ENCODE data around the gene LHPP.
A peak's percentile ranks its signal among the peaks of the same experiment; 100 is the strongest.
"Not testable (repeated sequence)": the region's sequence is repeated elsewhere in the genome, so short reads cannot be mapped to it uniquely, and the experiment has no call there.

The LHPP gene

DNA sequence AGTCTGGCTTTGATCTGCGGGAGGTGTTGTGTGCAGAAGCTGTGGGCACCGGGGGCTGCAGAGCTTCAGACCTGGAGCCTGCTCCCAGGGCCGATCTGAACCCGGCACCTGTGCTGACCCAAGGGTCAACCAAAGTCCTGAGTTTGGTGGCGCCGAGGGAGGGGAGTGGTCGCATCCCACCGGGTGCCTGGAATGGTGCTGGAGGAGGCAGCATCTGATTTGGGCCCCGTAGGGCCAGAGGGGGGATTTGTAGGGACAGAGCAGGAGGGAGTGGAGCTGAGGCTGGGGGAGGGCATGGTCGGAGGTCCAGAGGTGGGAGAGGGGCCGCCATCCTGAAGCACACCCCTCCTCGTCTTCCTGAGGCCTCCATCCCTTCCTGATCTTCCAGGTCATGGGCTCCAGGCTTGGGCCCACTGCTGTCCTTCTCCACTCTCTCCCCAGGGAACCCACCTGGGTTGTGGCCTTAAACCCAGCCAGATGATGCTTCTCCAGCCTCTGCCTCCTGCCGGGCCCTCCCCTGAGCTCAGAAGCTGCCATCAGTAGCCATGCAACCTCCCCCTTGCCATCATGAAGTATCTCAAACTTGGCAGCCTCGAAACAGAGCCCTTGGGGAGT is 112.9 kb downstream of the LHPP start:
- no peak overlapping the region for H3K4me3 ChIP-seq (ENCODE audit: low read length)
- H3K4me1 ChIP-seq (ENCODE audit: control insufficient read depth, insufficient read depth, low read length): no peaks in the 10 kb centered on the region
- no peak overlapping the region for H3K27ac ChIP-seq (ENCODE audit: low read depth, low read length)
- no peaks in the 10 kb centered on the region for H3K36me3 ChIP-seq (ENCODE audit: control insufficient read depth, insufficient read depth, low read length)
- H3K9ac ChIP-seq (ENCODE audit: low read length): no peak overlapping the region
- H3K27me3 ChIP-seq (ENCODE audit: control insufficient read depth, insufficient read depth, low read length): no peaks in the 10 kb centered on the region

DNA sequence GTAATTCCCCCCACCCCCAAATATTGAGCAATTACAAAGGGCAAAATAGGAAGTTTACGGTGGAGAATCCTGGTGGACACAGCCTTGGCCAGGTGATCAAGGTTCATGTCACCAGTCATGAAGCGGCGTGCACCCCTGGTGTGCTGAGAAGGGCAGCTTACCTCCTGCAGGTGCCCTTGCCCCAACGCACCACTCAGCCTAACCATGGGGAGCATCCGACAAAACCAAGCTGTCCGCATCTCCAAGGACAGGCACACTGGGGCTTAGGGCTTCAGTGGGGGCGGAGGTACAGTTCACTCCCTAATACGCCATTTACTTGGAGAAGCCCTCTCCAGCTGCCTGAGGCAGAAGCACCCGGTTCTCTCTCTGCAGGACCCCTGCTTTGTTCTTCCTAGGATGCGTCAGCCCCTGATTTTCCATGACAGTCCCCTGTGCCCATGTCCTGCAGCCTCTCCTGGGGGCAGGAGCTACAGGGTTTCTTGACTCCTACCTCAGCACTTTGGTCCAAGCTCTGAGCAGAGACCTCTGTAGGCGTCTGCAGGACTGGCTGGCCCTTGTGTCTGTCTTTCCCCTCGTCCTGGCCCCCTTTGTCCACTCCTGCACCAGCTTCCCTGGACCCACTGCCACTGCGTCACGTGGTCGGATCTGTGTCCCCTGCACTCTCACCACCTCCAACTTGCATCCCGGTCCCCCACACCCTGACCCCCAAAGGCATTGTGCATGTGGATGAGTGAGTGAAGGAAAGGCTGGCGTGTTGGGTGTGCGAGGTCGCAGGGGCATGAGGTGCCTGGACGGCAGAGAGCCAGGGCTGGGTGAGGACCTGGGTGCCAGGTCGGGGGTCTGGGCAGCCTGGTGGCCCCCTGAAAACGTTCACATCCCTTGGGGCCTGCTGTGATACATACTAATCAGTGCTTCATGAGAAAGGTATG is 113.7 kb downstream of the LHPP start:
- H3K4me1 ChIP-seq (ENCODE audit: control insufficient read depth, insufficient read depth, low read length): no peaks in the 10 kb centered on the region
- H3K4me3 ChIP-seq (ENCODE audit: low read length): no peak overlapping the region
- no peaks in the 10 kb centered on the region for H3K27me3 ChIP-seq (ENCODE audit: control insufficient read depth, insufficient read depth, low read length)
- no peak overlapping the region for H3K27ac ChIP-seq (ENCODE audit: low read depth, low read length)
- no peak overlapping the region for H3K9ac ChIP-seq (ENCODE audit: low read length)
- H3K36me3 ChIP-seq (ENCODE audit: control insufficient read depth, insufficient read depth, low read length): no peaks in the 10 kb centered on the region

DNA sequence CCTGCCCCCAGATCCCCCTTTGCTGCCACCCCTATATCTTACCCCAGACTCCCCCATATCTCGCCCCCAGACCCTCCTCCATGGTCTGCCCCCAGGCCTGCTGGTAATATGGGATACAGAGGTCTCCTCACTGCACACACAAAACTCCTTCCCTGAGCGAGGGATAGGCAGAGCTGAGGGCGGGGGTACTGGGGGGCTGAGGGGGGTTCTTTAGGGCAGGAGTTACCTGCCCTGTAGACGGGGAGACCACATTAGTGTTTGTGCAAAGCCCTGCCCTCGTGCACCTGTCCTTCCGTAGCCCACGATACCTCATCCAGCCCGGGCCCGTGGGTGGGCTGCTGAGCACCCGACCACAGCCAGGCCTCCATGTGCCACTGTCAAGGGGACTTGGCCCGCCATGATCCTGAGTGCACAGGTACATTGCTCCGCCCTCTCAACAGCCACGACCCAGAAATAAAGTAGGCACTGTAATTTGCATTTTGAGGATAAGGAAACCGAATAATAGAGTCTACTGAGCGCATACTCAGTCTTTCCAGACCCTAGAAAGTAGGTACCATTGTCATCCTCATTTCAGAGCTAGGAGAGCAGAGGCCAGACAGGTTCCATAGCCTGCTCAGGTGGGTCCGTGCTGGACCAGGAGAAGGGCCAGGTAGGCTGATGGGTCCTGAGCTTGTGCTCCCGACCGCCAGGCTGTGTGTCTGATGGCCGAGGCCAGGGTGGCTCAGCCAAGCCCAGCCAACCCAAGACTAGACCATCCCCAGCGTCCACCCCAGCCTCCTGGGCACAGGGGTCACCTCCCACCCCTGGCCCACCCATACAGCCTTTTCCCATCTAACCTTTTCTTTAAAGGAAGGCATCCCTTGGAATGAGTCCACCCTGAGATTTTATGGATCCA is 115.2 kb downstream of the LHPP start:
- H3K36me3 ChIP-seq (ENCODE audit: control insufficient read depth, insufficient read depth, low read length): no peaks in the 10 kb centered on the region
- H3K9ac ChIP-seq (ENCODE audit: low read length): no peak overlapping the region
- H3K27me3 ChIP-seq (ENCODE audit: control insufficient read depth, insufficient read depth, low read length): no peaks in the 10 kb centered on the region
- H3K4me1 ChIP-seq (ENCODE audit: control insufficient read depth, insufficient read depth, low read length): no peaks in the 10 kb centered on the region
- no peak overlapping the region for H3K27ac ChIP-seq (ENCODE audit: low read depth, low read length)
- H3K4me3 ChIP-seq (ENCODE audit: low read length): no peak overlapping the region

GRCh38 chr10:124577651-124578050 is 116.0 kb downstream of the LHPP start:
- H3K4me3 ChIP-seq (ENCODE audit: low read length): no peak overlapping the region
- no peaks in the 10 kb centered on the region for H3K4me1 ChIP-seq (ENCODE audit: control insufficient read depth, insufficient read depth, low read length)
- no peak overlapping the region for H3K27ac ChIP-seq (ENCODE audit: low read depth, low read length)
- no peaks in the 10 kb centered on the region for H3K27me3 ChIP-seq (ENCODE audit: control insufficient read depth, insufficient read depth, low read length)
- no peaks in the 10 kb centered on the region for H3K36me3 ChIP-seq (ENCODE audit: control insufficient read depth, insufficient read depth, low read length)
- H3K9ac ChIP-seq (ENCODE audit: low read length): no peak overlapping the region

- Histone ChIP-seq H3K27me3 (ENCODE audit: control insufficient read depth, insufficient read depth, low read length) (no peaks in the 10 kb centered on the region), H3K9ac (ENCODE audit: low read length) (no peak overlapping the region), H3K36me3 (ENCODE audit: control insufficient read depth, insufficient read depth, low read length) (no peaks in the 10 kb centered on the region), H3K4me1 (ENCODE audit: control insufficient read depth, insufficient read depth, low read length) (no peaks in the 10 kb centered on the region), H3K27ac (ENCODE audit: low read depth, low read length) (no peak overlapping the region), H3K4me3 (ENCODE audit: low read length) (no peak overlapping the region)
Measured at GRCh38 chr10:124578231-124579010, 116.8 kb downstream of the LHPP start.

DNA sequence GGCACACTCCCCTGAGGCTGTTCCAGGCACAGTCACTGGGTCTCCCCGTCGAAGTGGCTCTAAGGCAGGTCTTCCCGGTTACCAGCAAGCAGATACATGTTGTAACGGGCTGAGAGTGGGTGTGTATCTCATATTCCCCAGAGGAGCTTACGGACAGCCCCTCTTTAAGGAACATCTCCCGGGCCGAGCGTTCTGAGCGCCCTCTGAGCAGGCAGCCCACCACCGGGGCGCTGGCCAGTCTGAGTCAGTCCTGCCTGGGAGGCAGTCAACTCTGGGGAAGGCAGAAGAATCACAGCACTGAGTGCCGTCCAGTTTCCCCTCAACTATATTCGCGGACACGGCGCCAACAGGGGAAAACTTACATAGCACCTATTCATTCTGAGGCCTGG is 117.4 kb downstream of the LHPP start:
- Histone ChIP-seq H3K27ac (ENCODE audit: low read depth, low read length) (no peak overlapping the region), H3K36me3 (ENCODE audit: control insufficient read depth, insufficient read depth, low read length) (no peaks in the 10 kb centered on the region), H3K9ac (ENCODE audit: low read length) (no peak overlapping the region), H3K27me3 (ENCODE audit: control insufficient read depth, insufficient read depth, low read length) (no peaks in the 10 kb centered on the region), H3K4me1 (ENCODE audit: control insufficient read depth, insufficient read depth, low read length) (no peaks in the 10 kb centered on the region), H3K4me3 (ENCODE audit: low read length) (no peak overlapping the region)

GRCh38 chr10:124586142-124586541 is 124.5 kb downstream of the LHPP start:
- Histone ChIP-seq H3K27me3 (ENCODE audit: control insufficient read depth, insufficient read depth, low read length) (peaks cover 3% of the 10 kb centered on the region), H3K9ac (ENCODE audit: low read length) (no peak overlapping the region), H3K4me1 (ENCODE audit: control insufficient read depth, insufficient read depth, low read length) (peaks cover 10% of the 10 kb centered on the region), H3K27ac (ENCODE audit: low read depth, low read length) (no peak overlapping the region), H3K4me3 (ENCODE audit: low read length) (no peak overlapping the region), H3K36me3 (ENCODE audit: control insufficient read depth, insufficient read depth, low read length) (no peaks in the 10 kb centered on the region)

DNA sequence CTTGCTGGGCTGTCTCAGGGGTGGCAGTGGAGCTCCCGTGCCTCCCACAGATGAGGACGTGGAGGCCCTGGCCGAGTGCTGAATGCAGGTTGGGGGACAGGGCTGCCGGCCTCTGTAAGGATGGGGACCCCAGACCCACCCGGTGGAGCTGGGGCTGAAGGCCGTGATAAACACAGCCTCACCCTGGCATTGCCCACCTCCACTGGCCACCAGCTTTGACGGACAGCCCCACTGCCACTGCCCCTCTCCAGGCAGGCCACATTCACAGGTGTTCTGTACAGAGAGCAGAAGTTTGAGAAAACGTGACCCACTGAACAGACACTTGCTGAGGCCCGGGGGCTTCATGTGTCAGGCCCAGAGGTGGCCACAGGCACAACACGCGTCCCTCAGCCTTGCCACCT is 126.2 kb downstream of the LHPP start:
- Histone ChIP-seq H3K27ac (ENCODE audit: low read depth, low read length) (no peak overlapping the region), H3K27me3 (ENCODE audit: control insufficient read depth, insufficient read depth, low read length) (peaks cover 3% of the 10 kb centered on the region), H3K9ac (ENCODE audit: low read length) (no peak overlapping the region)

GRCh38 chr10:124588341-124588735 is 126.7 kb downstream of the LHPP start:
- H3K36me3 ChIP-seq (ENCODE audit: control insufficient read depth, insufficient read depth, low read length); H3K9ac ChIP-seq (ENCODE audit: low read length); H3K27me3 ChIP-seq (ENCODE audit: control insufficient read depth, insufficient read depth, low read length): not testable (repeated sequence)
- Histone ChIP-seq H3K4me1 (ENCODE audit: control insufficient read depth, insufficient read depth, low read length) (peaks cover 10% of the 10 kb centered on the region), H3K4me3 (ENCODE audit: low read length) (peak overlapping the region; percentile 0), H3K27ac (ENCODE audit: low read depth, low read length) (peak overlapping the region; percentile 67)

More for the DNA sequence above, 126.2 kb downstream of the LHPP start:
- Histone ChIP-seq H3K4me1 (ENCODE audit: control insufficient read depth, insufficient read depth, low read length) (peaks cover 10% of the 10 kb centered on the region), H3K36me3 (ENCODE audit: control insufficient read depth, insufficient read depth, low read length) (no peaks in the 10 kb centered on the region), H3K4me3 (ENCODE audit: low read length) (no peak overlapping the region)

- H3K27me3 ChIP-seq (ENCODE audit: control insufficient read depth, insufficient read depth, low read length): peaks cover 3% of the 10 kb centered on the region
- H3K9ac ChIP-seq (ENCODE audit: low read length): no peak overlapping the region
- peaks cover 10% of the 10 kb centered on the region for H3K4me1 ChIP-seq (ENCODE audit: control insufficient read depth, insufficient read depth, low read length)
- peak overlapping the region; percentile 67 for H3K27ac ChIP-seq (ENCODE audit: low read depth, low read length)
- H3K36me3 ChIP-seq (ENCODE audit: control insufficient read depth, insufficient read depth, low read length): no peaks in the 10 kb centered on the region
- H3K4me3 ChIP-seq (ENCODE audit: low read length): peak overlapping the region; percentile 0
Measured at GRCh38 chr10:124588736-124589490, 127.3 kb downstream of the LHPP start.

- peak overlapping the region; percentile 67 for H3K27ac ChIP-seq (ENCODE audit: low read depth, low read length)
- H3K9ac ChIP-seq (ENCODE audit: low read length): no peak overlapping the region
Measured at GRCh38 chr10:124589491-124590041, 127.9 kb downstream of the LHPP start.

More at GRCh38 chr10:124589491-124590041, 127.9 kb downstream of the LHPP start:
- H3K4me1 ChIP-seq (ENCODE audit: control insufficient read depth, insufficient read depth, low read length): peaks cover 10% of the 10 kb centered on the region
- peaks cover 3% of the 10 kb centered on the region for H3K27me3 ChIP-seq (ENCODE audit: control insufficient read depth, insufficient read depth, low read length)
- no peak overlapping the region for H3K4me3 ChIP-seq (ENCODE audit: low read length)
- no peaks in the 10 kb centered on the region for H3K36me3 ChIP-seq (ENCODE audit: control insufficient read depth, insufficient read depth, low read length)

Measured in rectal smooth muscle tissue (tissue), 1 donor.